ENCODE results near the gene RAD52. TPM values are rescaled to one million over a fixed set of nuclear protein-coding genes. Genes with fewer than 3 reads are reported as not detected.

Gene RAD52
- total RNA-seq, 1 experiment from 2014 or later, result 19.2 TPM

GRCh38 chr12:897386-897785, 52.1 kb downstream of the RAD52 start (continued):
- TF ChIP-seq AFF4 (CRISPR knock-in tag; IDR thresholded peaks at IDR 0.05; ENCODE audit: borderline replicate concordance), result no peak
- TF ChIP-seq ZNF138 (CRISPR knock-in tag; conservative IDR thresholded peaks at IDR 0.05), result no peak
- TF ChIP-seq HMGXB4 (CRISPR knock-in tag; IDR thresholded peaks at IDR 0.05), result no peak
- TF ChIP-seq MXD4 (CRISPR knock-in tag; IDR thresholded peaks at IDR 0.05; ENCODE audit: borderline replicate concordance), result no peak
- TF ChIP-seq, protein P1, sequence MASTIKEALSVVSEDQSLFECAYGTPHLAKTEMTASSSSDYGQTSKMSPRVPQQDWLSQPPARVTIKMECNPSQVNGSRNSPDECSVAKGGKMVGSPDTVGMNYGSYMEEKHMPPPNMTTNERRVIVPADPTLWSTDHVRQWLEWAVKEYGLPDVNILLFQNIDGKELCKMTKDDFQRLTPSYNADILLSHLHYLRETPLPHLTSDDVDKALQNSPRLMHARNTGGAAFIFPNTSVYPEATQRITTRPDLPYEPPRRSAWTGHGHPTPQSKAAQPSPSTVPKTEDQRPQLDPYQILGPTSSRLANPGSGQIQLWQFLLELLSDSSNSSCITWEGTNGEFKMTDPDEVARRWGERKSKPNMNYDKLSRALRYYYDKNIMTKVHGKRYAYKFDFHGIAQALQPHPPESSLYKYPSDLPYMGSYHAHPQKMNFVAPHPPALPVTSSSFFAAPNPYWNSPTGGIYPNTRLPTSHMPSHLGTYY (CRISPR knock-in tag; IDR thresholded peaks at IDR 0.05), result no peak
- TF ChIP-seq TP53 (CRISPR knock-in tag; IDR thresholded peaks at IDR 0.05), result no peak

DNA sequence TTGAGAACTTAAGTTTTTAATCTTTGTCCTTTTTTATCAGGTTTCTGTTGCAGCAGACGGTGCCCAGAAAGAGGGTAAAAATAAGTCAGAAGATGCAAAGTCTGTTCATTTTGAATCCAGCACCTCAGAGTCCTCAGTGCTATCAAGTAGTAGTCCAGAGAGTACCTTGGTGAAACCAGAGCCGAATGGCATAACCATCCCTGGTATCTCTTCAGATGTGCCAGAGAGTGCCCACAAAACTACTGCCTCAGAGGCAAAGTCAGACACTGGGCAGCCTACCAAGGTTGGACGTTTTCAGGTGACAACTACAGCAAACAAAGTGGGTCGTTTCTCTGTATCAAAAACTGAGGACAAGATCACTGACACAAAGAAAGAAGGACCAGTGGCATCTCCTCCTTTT, 53.5 kb downstream of the RAD52 start:
- DNase-seq (ENCODE audit: low spot score), result no peak
- ATAC-seq, result no peak
- CTCF ChIA-PET, result no interaction called here
- H3K27ac Mint-ChIP-seq, result no peak overlapping the region
- POLR2A ChIA-PET, result interaction anchor here (0.6 kb wide), 1 partner anchor 402 kb away, joined by 3 read pairs; no protein-coding TSS in a partner anchor
- H3K9me3 Mint-ChIP-seq, result no peaks in the 10 kb centered on the region
- TF ChIP-seq AFF4 (CRISPR knock-in tag; IDR thresholded peaks at IDR 0.05; ENCODE audit: borderline replicate concordance), result no peak
- TF ChIP-seq TEAD1 (CRISPR knock-in tag; IDR thresholded peaks at IDR 0.05), result no peak
- TF ChIP-seq, protein P2, sequence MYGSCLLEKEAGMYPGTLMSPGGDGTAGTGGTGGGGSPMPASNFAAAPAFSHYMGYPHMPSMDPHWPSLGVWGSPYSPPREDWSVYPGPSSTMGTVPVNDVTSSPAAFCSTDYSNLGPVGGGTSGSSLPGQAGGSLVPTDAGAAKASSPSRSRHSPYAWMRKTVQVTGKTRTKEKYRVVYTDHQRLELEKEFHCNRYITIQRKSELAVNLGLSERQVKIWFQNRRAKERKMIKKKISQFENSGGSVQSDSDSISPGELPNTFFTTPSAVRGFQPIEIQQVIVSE (CRISPR knock-in tag; IDR thresholded peaks at IDR 0.05; ENCODE audit: borderline replicate concordance), result no peak
- no peak for TF ChIP-seq ZNF138 (CRISPR knock-in tag; conservative IDR thresholded peaks at IDR 0.05)
- no peak for TF ChIP-seq ZNF121 (CRISPR knock-in tag; IDR thresholded peaks at IDR 0.05)
- TF ChIP-seq ELF4 (CRISPR knock-in tag; IDR thresholded peaks at IDR 0.05; ENCODE audit: low read depth), result no peak
- TF ChIP-seq PREB (CRISPR knock-in tag; IDR thresholded peaks at IDR 0.05; ENCODE audit: borderline replicate concordance), result no peak
- no peak for TF ChIP-seq GABPB1 (CRISPR knock-in tag; IDR thresholded peaks at IDR 0.05)
- no peak for TF ChIP-seq ZNF423 (CRISPR knock-in tag; IDR thresholded peaks at IDR 0.05)
- TF ChIP-seq, protein P3, sequence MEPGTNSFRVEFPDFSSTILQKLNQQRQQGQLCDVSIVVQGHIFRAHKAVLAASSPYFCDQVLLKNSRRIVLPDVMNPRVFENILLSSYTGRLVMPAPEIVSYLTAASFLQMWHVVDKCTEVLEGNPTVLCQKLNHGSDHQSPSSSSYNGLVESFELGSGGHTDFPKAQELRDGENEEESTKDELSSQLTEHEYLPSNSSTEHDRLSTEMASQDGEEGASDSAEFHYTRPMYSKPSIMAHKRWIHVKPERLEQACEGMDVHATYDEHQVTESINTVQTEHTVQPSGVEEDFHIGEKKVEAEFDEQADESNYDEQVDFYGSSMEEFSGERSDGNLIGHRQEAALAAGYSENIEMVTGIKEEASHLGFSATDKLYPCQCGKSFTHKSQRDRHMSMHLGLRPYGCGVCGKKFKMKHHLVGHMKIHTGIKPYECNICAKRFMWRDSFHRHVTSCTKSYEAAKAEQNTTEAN (CRISPR knock-in tag; IDR thresholded peaks at IDR 0.05), result no peak
- no peak for TF ChIP-seq NR2C2 (CRISPR knock-in tag; IDR thresholded peaks at IDR 0.05)
- no peak for TF ChIP-seq ZSCAN18 (CRISPR knock-in tag; IDR thresholded peaks at IDR 0.05)
- TF ChIP-seq ZNF396 (CRISPR knock-in tag; IDR thresholded peaks at IDR 0.05; ENCODE audit: borderline replicate concordance), result no peak
- H3K27me3 Mint-ChIP-seq (ENCODE audit: low read depth), result no peaks in the 10 kb centered on the region
- H3K4me1 Mint-ChIP-seq, result no peaks in the 10 kb centered on the region
- no peak overlapping the region for H3K4me3 Mint-ChIP-seq
- H3K36me3 Mint-ChIP-seq, result peaks cover 48% of the 10 kb centered on the region

Measured in WTC11 (cell line).